GM13977 (cell line): Measurements from ENCODE around the gene MSRB1.

ENCODE experiments used
- DNase-seq: peaks from one replicate; pipeline ENCODE4 v3.0.0; 2012; ENCODE audit warnings: low spot score
- CTCF ChIP-seq: IDR thresholded peaks from 2 replicates; pipeline ENCODE4 v1.5.1; 2012; ENCODE audit warnings: mild to moderate bottlenecking, control low read depth; ENCODE audit not compliant: insufficient read depth; ENCODE audit errors: extremely low read depth, missing control alignments
- in situ Hi-C: fragments of 300-500 bp; cut with MboI; formaldehyde crosslinking; loops from one replicate; pipeline ENCODE4 v1.12.0; 2022; ENCODE audit warnings: low sequenced_read_pairs, low pct_unique_long_range_greater_than_20kb, mixed read lengths, inconsistent platforms; ENCODE audit not compliant: unreplicated experiment

Gene MSRB1

GRCh38 chr16:1973461-1974156 is 30.6 kb upstream of the MSRB1 start:
- in situ Hi-C loops, result no loop called here
- no peak for DNase-seq
- no peak for TF ChIP-seq CTCF

GRCh38 chr16:1972490-1972877 is 29.5 kb upstream of the MSRB1 start:
- DNase-seq, result no peak
- in situ Hi-C loops, result no loop called here
- no peak for TF ChIP-seq CTCF

GRCh38 chr16:1971796-1972489 is 28.9 kb upstream of the MSRB1 start, which contains the start of gene TBL3:
Gene TBL3, plus strand, starts transcription at chr16:1972053. Its CDS starts 112 bp downstream, at chr16:1972165.
- TF ChIP-seq CTCF, result no peak
- in situ Hi-C loops, result no loop called here
- peak; percentile 98 for DNase-seq

- TF ChIP-seq CTCF, result no peak
- no peak for DNase-seq
- in situ Hi-C loops, result no loop called here
These were observed 25.4 kb upstream of the MSRB1 start for GRCh38 chr16:1968146-1968953.

GRCh38 chr16:1966460-1966859 is 23.5 kb upstream of the MSRB1 start, which contains the start of gene RNF151:
Gene RNF151, plus strand, starts transcription at chr16:1966856. Its CDS starts 26 bp downstream, at chr16:1966882.
- in situ Hi-C loops, result no loop called here
- no peak for TF ChIP-seq CTCF
- no peak for DNase-seq

GRCh38 chr16:1965396-1966001 is 22.5 kb upstream of the MSRB1 start:
- DNase-seq, result no peak
- in situ Hi-C loops, result no loop called here
- no peak for TF ChIP-seq CTCF
